Activated CD8-positive, alpha-beta memory T cell treated with anti-CD3 and anti-CD28 coated beads, Interleukin-2, amount 50 U/mL, for 1 hour (primary cell): ENCODE results near the gene ADAM12.

ENCODE experiments used
- DNase-seq: peaks from one replicate; pipeline ENCODE4 v3.0.0-alpha.2; 2020; ENCODE audit errors: extremely low read depth

ADAM12 gene

DNA sequence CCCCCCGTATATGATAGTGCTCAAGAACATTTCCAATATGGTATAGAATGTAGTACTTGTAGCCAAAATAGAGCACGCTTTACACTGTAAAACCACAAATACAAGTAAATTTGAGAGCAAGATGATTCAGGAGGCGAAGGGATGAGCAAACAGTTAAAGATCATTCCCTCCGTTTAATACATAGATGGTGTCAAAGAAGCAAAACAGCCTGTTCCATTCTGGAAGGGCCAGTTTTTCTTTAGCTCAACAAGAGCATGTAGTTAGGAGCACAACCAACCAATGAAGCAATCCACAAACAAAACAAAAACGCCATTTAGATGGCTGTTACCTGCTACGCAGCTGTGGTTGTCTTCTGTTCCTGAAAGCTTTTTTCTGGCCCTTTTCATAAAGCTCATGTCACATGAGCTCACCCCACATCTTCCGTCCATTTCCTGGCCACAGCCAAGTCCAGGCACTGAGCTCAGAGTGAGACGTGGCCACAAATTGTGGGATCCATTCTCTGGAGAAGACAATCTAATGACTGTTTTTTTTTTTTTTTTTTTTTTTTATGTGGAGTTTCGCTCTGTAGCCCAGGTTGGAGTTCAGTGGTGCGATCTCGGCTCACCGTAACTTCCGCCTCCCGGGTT lies 306.3 kb downstream of the ADAM12 start:
- DNase-seq = no peak

- DNase-seq = no peak
These were observed 307.3 kb downstream of the ADAM12 start for GRCh38 chr10:126080879-126081411.

GRCh38 chr10:126080291-126080825 lies 307.9 kb downstream of the ADAM12 start:
- no peak for DNase-seq

GRCh38 chr10:126075009-126075408 lies 313.3 kb downstream of the ADAM12 start:
- no peak for DNase-seq

GRCh38 chr10:126074291-126074690 lies 314.0 kb downstream of the ADAM12 start:
- no peak for DNase-seq

DNA sequence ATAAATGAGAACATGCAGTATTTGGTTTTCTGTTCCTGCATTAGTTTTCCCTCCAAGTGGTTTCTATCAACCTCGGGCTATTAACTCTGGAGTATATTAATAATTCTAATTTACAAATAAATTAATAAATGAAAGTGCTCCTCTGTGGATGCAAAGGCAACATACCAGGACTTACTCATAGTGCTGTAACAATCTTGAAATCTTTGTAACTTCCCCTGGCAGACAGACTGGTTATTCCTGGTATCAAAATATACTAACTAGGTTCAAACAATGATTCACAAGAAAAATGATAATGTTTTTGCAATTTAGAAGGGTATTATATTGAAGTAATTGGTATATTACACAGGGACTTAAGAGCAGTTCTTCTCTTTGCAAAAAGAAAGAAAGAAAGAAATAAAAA lies 314.7 kb downstream of the ADAM12 start:
- DNase-seq = no peak

DNA sequence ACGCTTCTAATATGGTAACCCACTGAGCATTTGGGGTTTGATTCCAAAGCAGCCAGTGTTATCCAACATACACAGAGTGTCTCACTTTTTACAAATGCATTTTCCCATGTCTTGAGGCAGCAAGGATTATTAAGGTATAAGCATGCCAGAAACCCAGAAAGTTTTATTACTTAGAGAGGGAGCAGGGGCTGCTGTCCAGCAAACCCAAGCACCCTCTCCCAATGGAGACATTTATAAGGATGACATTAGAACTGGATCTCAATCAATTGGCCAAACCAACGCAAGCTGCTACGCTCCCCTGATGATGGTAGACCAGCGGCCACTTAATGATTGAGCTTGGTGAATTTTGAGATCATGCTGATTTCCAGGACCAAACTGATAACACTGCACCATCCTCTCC lies 315.7 kb downstream of the ADAM12 start:
- no peak for DNase-seq

GRCh38 chr10:126070476-126071215 lies 317.6 kb downstream of the ADAM12 start:
- DNase-seq = no peak

DNA sequence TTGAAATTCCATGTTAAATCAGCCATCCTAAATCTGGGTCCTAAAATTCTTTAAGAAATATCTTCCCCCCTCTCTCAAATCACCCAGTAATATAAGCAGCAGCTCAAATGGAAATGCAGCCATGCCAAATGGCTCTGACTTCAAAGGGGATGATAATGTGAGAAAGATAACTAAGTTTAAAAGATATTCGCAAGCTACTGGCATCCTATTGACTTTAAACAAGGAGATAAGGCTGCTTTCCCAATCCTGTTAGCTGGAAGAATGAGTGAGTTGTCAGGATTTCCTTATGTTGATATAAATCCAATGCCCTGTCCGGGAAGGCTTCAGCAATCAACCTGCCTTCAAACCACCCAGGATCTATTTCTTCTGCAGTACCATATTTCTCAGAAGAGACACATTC lies 320.0 kb downstream of the ADAM12 start:
- DNase-seq = no peak

- no peak for DNase-seq
These were observed 321.8 kb downstream of the ADAM12 start for GRCh38 chr10:126066456-126066855.

- no peak for DNase-seq
These were observed 322.4 kb downstream of the ADAM12 start for GRCh38 chr10:126065751-126066377.

DNA sequence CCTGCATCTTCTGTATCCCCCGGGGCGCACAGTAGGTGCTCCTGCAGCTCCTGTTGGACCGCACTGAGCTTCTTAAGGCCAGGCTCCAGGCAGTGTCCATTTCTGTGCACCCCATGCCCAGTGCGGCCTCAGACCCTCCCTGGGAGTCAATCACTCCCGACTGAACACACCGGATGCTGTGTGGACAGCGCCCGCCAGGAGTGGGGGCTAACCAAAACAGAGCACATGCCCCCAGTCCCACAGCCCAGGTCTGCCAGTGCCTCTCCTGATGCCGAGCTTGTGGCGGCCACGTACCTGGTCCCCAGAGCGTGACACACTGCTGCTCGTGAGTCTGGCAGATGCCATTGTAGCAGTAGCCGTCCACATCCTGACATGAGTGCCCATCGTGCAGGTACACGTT lies 323.8 kb downstream of the ADAM12 start:
- DNase-seq = no peak

DNA sequence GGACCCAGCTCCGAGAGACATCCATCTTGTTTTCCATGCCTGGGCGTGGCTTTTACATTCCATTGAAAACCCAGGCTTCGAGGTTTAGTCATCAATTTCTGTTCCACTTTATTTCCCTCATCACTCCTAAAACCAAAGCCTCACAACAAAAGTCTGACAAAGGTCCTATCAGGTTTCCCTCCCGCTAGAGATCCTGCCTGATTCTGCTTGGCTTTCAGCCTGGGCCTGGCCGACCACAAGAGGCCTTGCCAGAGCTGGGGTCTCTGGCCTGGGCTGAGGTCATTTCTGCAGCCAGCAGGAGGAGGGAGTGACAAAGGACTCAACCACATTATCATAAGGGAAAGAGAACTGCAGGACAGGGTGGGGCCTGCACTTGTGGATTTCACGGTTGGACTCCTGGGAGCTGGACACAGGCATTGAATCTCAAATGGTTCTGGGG lies 324.9 kb downstream of the ADAM12 start:
- DNase-seq = no peak

- DNase-seq = no peak
These were observed 325.9 kb downstream of the ADAM12 start for GRCh38 chr10:126062131-126063032.

- no peak for DNase-seq
These were observed 326.8 kb downstream of the ADAM12 start for GRCh38 chr10:126061526-126061925.

- DNase-seq = no peak
These were observed 327.9 kb downstream of the ADAM12 start for GRCh38 chr10:126060261-126060931.

DNA sequence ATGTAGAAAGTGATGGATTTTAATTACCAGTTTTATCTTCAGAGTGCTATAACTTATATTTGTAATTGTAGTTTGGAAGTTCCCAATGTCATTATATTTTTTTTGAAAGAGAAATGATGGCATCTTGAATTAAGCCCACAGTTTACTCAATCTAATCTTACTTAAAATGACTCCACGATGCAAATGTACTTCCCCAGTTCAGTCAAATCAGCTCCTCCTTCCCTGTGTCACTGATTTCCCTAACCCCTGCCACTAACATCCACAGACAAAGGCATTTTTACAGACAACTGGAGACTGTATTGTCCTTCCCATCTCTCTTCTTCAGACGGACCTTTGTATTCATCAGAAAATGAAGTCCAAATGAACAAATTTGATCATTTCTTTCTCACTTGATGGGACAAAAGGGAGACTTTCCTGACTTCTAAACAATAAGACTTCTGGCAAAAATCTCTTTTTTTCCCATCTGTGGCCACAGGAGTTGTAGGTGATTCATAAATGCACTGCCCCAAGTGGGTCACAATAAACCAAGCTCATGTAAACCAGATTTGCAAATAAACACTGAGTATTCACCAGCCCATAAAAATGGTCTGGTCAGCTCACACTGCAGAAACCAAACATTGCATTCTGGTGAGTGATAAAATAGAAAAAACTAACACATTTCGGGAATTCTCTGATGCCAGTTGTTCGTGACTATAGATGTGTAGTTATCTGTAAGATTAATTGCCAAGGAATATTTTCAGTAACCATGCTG lies 329.0 kb downstream of the ADAM12 start:
- DNase-seq = no peak

GRCh38 chr10:126058507-126058906 lies 329.8 kb downstream of the ADAM12 start:
- DNase-seq = no peak

- DNase-seq = no peak
These were observed 330.2 kb downstream of the ADAM12 start for GRCh38 chr10:126058104-126058503.

DNA sequence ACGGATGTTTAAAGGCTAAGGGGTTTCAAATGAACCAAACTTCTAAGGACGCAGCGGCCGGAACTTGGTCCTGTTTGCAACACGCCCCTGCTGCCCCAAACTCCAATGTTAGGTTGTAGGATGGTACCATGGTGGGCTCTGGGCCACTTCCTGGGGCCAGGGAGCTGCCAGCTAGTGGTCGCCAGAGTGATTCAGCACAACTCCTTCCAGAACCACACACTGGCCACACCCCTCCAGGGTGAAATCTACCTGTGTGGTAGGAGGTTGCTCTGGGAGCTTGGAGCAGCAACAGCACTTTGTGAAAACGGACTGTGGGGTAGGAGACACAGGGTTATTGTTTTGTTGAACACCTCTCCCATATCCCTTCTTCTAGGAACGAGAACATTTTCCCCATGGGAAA lies 330.8 kb downstream of the ADAM12 start:
- DNase-seq = no peak
